ENCODE data around the gene SLC2A9. TPM values are rescaled to one million over a fixed set of nuclear protein-coding genes. Genes with fewer than 3 reads are reported as not detected.
"Not testable (repeated sequence)": the region's sequence is repeated elsewhere in the genome, so short reads cannot be mapped to it uniquely, and the experiment has no call there.

SLC2A9 gene
- total RNA-seq, 1 experiment from 2014 or later = not detected

- in situ Hi-C loops (cut with HindIII; ENCODE audit: low sequenced_read_pairs) = no loop called here
- DNase-seq (ENCODE audit: low spot score) = no peak
Observed at GRCh38 chr4:9920029-9920428, 101.3 kb downstream of the SLC2A9 start.

GRCh38 chr4:9919047-9919446, 102.2 kb downstream of the SLC2A9 start:
- DNase-seq (ENCODE audit: low spot score) = no peak
- in situ Hi-C loops (cut with HindIII; ENCODE audit: low sequenced_read_pairs) = no loop called here

DNA sequence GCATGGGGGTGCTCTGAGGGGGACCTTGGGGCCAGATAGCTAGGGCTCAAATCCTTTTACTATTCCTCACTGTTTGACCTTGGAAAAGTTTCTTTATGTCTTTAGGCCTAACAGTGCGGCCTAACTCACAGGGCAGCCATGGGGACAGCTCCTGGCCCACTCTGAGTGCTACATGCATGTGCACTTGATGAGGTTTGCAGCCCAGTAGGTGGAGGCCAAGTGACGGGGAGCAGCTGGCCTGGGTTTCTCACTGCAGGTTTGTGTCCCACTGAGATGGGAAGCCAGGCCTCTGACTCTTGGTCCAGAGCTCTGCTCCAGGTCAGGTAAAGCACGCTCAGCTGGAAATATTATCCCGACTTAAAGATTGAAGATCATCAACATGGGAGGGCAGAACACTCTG, 102.8 kb downstream of the SLC2A9 start:
- in situ Hi-C loops (cut with HindIII; ENCODE audit: low sequenced_read_pairs) = no loop called here
- DNase-seq (ENCODE audit: low spot score) = no peak

DNA sequence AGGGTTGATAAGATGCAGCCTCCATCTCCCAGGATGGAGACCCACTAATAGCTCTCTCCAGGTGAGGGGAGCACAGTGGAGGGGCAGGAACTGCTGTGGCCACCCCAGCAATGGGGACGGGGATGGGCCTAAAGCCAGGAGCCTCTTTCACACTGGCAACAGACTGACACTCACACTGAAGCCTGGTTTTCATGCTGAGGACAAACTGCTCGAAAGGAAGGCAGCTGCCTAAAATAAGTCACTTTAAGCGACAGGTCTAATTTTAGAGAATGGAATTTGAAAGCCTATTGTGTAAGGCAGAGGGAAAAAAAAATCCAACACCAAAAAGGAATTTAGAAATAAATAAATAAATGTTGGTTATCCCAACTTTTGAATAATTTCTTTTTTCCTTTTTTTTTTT, 104.4 kb downstream of the SLC2A9 start:
- no peak for DNase-seq (ENCODE audit: low spot score)
- in situ Hi-C loops (cut with HindIII; ENCODE audit: low sequenced_read_pairs) = no loop called here

- in situ Hi-C loops (cut with HindIII; ENCODE audit: low sequenced_read_pairs) = no loop called here
- no peak for DNase-seq (ENCODE audit: low spot score)
Observed at GRCh38 chr4:9916346-9916745, 105.0 kb downstream of the SLC2A9 start.

GRCh38 chr4:9913846-9914245, 107.5 kb downstream of the SLC2A9 start:
- in situ Hi-C loops (cut with HindIII; ENCODE audit: low sequenced_read_pairs) = no loop called here

GRCh38 chr4:9906996-9907395, 114.3 kb downstream of the SLC2A9 start:
- DNase-seq (ENCODE audit: low spot score) = no peak
- in situ Hi-C loops (cut with HindIII; ENCODE audit: low sequenced_read_pairs) = no loop called here

More at GRCh38 chr4:9913846-9914245, 107.5 kb downstream of the SLC2A9 start:
- DNase-seq (ENCODE audit: low spot score) = no peak

DNA sequence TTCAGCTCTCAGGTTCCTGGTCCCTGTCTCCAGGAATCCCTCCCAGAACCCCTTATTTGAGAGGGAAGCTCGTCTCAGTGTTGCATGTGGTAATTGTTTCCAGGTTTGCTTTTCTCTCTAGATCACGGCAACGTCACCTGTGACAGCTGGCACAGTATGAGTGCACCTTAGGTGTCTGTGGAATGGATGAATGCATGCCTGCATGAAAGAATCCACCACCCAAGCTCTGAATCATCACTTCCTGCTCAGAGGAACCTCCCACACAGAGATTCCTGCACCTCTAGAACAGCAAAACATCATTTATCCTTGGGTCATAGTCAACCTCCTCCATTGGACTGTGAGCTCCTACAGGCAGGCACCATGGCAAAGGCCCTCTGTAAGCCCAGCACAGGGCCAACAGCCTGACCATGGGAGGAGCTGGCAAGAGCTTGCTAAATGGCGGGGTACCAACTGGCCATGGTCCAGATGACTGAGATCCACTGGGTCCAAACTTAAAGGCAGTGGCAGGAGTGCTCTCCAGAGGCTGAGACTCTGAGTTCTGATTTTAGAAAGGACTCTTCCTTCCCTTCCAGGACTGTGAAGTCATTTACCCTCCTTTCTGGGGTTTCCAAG, 116.2 kb downstream of the SLC2A9 start:
- DNase-seq (ENCODE audit: low spot score) = no peak
- in situ Hi-C loops (cut with HindIII; ENCODE audit: low sequenced_read_pairs) = no loop called here

GRCh38 chr4:9903317-9903716, 118.0 kb downstream of the SLC2A9 start:
- in situ Hi-C loops (cut with HindIII; ENCODE audit: low sequenced_read_pairs) = no loop called here
- DNase-seq (ENCODE audit: low spot score) = no peak

GRCh38 chr4:9901257-9901656, 120.0 kb downstream of the SLC2A9 start:
- no peak for DNase-seq (ENCODE audit: low spot score)
- in situ Hi-C loops (cut with HindIII; ENCODE audit: low sequenced_read_pairs) = no loop called here

DNA sequence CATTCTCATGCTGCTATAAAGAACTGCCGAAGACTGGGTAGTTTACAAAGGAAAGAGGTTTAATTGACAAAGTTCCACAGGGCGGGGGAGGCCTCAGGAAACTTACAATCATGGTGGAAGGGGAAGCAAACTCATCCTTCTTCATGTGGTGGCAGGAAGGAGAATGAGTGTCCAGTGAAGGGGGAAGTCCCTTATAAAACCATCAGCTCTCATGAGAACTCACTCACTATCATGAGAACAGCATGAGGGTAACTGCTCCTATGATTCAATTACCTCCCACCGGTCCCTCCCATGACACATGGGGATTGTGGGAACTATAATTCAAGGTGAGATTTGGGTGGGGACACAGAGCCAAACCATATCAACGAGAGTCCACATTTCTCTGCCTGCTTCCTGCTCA, 120.7 kb downstream of the SLC2A9 start:
- in situ Hi-C loops (cut with HindIII; ENCODE audit: low sequenced_read_pairs) = not testable (repeated sequence)

DNA sequence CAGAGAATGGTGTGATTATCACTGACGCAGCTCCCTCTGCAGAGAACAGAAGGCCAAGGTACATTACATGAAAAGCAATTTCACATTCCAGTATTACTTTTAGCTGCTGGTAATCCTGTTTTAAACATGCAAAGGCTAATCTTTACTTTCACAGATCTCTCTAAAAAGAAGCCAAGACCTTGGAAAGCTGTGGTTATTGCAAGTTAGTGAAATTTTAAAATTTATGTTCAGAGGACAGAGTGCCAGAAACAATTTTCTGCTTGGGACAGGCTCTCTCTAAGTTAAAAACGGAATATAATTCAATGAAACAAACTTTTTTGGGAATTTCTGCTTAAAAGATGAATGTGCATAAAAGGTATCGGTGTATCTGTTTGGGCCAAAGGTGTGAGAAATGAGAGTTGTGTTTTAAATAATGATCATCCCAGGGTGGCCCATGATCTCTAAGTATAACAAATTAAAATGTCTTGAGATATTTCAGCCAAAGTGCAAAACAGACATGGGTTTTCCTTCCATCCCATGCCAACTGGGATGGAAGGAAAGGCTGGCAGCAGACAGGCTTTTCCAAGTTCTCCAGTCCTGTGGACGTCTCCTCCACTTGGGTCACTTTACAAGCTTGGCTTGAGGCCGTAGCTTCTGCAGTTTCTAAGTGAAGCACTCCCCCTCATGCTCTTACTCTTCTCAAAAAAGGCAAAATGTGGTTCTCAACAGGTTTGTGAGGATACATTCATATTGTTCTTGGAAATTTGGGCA, 121.8 kb downstream of the SLC2A9 start:
- in situ Hi-C loops (cut with HindIII; ENCODE audit: low sequenced_read_pairs) = no loop called here
- DNase-seq (ENCODE audit: low spot score) = no peak

More for the DNA sequence above, 120.7 kb downstream of the SLC2A9 start:
- DNase-seq (ENCODE audit: low spot score) = not testable (repeated sequence)

DNA sequence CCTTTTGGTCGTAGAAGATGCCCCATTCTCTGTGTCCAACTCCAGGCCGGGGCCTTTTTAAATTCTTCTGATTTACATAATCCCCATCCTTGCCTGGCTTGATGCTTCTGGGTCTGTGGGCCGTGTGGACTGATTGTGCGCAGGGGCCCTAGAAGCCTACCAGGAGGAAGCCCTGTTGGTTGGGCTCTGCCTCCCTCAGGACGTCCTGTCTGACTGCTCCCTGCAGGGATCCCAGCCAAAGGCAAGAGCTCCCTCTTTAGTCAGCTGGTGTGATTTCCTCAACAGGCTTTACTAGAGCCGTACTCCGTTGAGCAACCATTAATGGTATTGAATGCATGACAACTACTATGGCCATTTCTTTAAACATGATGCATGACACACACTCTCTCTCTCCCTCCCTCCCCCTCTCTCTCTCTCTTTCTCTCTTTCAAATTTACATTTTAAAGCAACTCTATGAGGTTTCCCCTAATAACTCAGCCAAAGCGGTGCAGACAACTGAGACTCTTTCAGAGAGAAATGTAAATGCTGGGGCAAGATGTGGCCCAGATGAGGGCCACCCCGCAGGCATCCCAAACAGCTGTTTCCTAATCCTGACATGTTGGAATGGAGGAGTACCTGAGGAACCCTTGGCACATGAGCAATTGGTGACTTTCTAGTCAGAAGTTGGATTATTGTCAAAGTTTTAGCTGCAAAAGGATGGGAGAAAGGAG, 122.5 kb downstream of the SLC2A9 start:
- in situ Hi-C loops (cut with HindIII; ENCODE audit: low sequenced_read_pairs) = no loop called here
- DNase-seq (ENCODE audit: low spot score) = no peak

- in situ Hi-C loops (cut with HindIII; ENCODE audit: low sequenced_read_pairs) = no loop called here
- DNase-seq (ENCODE audit: low spot score) = no peak
Observed at GRCh38 chr4:9895333-9895705, 126.0 kb downstream of the SLC2A9 start.

- in situ Hi-C loops (cut with HindIII; ENCODE audit: low sequenced_read_pairs) = no loop called here
- DNase-seq (ENCODE audit: low spot score) = no peak
Observed at GRCh38 chr4:9894644-9895332, 126.5 kb downstream of the SLC2A9 start.

DNA sequence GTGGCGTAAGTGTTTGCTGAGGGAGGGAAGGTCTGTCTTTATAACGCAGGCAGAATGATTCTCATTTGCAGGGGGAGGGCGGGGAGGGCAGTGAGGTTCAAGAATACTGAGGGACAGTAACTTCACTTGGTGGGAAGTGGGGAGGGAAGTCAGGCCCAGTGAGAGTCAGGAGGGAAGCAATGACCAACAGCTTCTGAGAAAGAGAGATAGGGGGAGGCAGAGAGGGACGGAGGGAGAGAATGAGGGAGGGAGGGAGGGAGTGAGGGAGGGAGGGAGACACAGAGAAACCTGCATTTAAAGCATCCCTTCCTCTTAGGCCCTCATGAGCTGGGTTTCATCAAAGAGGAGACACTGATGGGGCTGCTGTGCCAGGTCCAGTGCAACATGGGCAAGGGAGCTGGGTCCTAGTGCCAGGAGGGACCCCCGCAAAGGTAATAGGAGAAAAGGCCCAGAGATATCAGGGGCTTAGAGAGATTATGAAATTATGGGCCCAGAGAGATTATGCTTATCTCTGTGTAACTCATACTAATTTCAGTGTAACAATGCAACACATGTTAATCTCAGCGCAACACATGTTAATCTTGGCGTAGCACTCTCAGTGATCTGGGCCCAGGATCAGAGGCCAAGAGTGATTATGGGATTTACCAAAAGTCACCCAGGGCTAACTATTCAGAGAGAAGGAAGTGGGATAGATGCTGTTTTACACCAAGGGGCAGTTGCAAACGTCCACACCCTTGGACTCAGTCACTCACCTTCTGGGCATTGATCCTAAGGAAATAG, 127.8 kb downstream of the SLC2A9 start:
- in situ Hi-C loops (cut with HindIII; ENCODE audit: low sequenced_read_pairs) = no loop called here

DNA sequence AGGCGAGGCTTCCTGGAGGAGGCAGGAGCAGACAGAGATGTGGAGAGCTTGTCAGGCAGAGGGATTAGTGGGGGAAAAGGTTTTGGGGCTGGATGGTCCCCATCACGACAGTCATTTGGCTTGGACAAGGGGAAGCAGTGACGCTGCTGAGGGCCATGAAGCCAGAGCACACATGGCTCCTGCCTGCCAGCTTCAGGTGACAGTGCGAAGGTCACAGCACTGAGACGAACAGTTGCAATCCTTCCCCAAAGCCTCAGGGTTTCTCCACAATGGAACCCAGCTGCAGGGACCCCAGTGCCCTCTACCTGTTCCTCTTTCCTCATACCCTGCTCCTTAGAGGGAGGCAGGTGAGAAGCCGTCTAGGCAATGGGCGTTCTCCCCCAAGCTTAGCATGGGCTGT, 129.6 kb downstream of the SLC2A9 start:
- in situ Hi-C loops (cut with HindIII; ENCODE audit: low sequenced_read_pairs) = no loop called here
- no peak for DNase-seq (ENCODE audit: low spot score)

More for the DNA sequence above, 127.8 kb downstream of the SLC2A9 start:
- no peak for DNase-seq (ENCODE audit: low spot score)

GRCh38 chr4:9891056-9891455, 130.2 kb downstream of the SLC2A9 start:
- in situ Hi-C loops (cut with HindIII; ENCODE audit: low sequenced_read_pairs) = no loop called here
- no peak for DNase-seq (ENCODE audit: low spot score)

- DNase-seq (ENCODE audit: low spot score) = no peak
- in situ Hi-C loops (cut with HindIII; ENCODE audit: low sequenced_read_pairs) = no loop called here
Observed at GRCh38 chr4:9889306-9889705, 132.0 kb downstream of the SLC2A9 start.

Measured in G401 (cell line).